ENCODE data around the gene LRRD1. TPM values are rescaled to one million over a fixed set of nuclear protein-coding genes. Genes with fewer than 3 reads are reported as not detected.

Gene LRRD1
- total and polyA plus RNA-seq, 2 of the 8 experiments (the other 6 are each of a cell fraction or from before 2014, with no cell fraction given): not detected

DNA sequence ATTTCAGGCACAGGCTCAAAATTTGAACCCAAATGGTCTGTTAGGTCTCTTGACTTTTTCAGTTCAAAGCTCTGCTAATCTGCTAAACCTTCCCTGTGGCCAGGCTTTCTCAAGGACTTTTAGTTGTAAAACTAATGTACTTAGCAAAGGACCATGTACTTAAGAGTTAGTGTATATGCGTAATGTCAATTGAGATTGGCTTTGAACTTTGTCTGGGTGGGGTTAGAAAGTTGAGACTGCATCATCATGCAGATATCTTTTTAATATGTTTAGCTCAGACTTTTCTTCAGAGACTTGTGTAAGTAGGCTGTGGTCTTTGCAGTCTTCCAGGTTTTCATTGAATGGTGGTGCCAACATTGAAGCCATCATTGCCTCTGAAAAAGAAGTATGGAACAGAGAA lies 78.4 kb downstream of the LRRD1 start (continued):
- TF ChIP-seq, protein P1, sequence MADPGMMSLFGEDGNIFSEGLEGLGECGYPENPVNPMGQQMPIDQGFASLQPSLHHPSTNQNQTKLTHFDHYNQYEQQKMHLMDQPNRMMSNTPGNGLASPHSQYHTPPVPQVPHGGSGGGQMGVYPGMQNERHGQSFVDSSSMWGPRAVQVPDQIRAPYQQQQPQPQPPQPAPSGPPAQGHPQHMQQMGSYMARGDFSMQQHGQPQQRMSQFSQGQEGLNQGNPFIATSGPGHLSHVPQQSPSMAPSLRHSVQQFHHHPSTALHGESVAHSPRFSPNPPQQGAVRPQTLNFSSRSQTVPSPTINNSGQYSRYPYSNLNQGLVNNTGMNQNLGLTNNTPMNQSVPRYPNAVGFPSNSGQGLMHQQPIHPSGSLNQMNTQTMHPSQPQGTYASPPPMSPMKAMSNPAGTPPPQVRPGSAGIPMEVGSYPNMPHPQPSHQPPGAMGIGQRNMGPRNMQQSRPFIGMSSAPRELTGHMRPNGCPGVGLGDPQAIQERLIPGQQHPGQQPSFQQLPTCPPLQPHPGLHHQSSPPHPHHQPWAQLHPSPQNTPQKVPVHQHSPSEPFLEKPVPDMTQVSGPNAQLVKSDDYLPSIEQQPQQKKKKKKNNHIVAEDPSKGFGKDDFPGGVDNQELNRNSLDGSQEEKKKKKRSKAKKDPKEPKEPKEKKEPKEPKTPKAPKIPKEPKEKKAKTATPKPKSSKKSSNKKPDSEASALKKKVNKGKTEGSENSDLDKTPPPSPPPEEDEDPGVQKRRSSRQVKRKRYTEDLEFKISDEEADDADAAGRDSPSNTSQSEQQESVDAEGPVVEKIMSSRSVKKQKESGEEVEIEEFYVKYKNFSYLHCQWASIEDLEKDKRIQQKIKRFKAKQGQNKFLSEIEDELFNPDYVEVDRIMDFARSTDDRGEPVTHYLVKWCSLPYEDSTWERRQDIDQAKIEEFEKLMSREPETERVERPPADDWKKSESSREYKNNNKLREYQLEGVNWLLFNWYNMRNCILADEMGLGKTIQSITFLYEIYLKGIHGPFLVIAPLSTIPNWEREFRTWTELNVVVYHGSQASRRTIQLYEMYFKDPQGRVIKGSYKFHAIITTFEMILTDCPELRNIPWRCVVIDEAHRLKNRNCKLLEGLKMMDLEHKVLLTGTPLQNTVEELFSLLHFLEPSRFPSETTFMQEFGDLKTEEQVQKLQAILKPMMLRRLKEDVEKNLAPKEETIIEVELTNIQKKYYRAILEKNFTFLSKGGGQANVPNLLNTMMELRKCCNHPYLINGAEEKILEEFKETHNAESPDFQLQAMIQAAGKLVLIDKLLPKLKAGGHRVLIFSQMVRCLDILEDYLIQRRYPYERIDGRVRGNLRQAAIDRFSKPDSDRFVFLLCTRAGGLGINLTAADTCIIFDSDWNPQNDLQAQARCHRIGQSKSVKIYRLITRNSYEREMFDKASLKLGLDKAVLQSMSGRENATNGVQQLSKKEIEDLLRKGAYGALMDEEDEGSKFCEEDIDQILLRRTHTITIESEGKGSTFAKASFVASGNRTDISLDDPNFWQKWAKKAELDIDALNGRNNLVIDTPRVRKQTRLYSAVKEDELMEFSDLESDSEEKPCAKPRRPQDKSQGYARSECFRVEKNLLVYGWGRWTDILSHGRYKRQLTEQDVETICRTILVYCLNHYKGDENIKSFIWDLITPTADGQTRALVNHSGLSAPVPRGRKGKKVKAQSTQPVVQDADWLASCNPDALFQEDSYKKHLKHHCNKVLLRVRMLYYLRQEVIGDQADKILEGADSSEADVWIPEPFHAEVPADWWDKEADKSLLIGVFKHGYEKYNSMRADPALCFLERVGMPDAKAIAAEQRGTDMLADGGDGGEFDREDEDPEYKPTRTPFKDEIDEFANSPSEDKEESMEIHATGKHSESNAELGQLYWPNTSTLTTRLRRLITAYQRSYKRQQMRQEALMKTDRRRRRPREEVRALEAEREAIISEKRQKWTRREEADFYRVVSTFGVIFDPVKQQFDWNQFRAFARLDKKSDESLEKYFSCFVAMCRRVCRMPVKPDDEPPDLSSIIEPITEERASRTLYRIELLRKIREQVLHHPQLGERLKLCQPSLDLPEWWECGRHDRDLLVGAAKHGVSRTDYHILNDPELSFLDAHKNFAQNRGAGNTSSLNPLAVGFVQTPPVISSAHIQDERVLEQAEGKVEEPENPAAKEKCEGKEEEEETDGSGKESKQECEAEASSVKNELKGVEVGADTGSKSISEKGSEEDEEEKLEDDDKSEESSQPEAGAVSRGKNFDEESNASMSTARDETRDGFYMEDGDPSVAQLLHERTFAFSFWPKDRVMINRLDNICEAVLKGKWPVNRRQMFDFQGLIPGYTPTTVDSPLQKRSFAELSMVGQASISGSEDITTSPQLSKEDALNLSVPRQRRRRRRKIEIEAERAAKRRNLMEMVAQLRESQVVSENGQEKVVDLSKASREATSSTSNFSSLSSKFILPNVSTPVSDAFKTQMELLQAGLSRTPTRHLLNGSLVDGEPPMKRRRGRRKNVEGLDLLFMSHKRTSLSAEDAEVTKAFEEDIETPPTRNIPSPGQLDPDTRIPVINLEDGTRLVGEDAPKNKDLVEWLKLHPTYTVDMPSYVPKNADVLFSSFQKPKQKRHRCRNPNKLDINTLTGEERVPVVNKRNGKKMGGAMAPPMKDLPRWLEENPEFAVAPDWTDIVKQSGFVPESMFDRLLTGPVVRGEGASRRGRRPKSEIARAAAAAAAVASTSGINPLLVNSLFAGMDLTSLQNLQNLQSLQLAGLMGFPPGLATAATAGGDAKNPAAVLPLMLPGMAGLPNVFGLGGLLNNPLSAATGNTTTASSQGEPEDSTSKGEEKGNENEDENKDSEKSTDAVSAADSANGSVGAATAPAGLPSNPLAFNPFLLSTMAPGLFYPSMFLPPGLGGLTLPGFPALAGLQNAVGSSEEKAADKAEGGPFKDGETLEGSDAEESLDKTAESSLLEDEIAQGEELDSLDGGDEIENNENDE (IDR thresholded peaks at IDR 0.05; ENCODE audit: insufficient replicate concordance, low read length): no peak
- TF ChIP-seq CBX5 (IDR thresholded peaks at IDR 0.05; ENCODE audit: low read depth, low read length): no peak
- no peak for TF ChIP-seq EGR1 (IDR thresholded peaks at IDR 0.05; ENCODE audit: borderline replicate concordance, low read depth, low read length)
- TF ChIP-seq NANOG (IDR thresholded peaks at IDR 0.05; ENCODE audit: insufficient read depth, low read depth, low read length, poor library complexity, severe bottlenecking): no peak
- no peak for TF ChIP-seq TCF12 (IDR thresholded peaks at IDR 0.05; ENCODE audit: low read depth, low read length)
- no peak for TF ChIP-seq KDM4A (IDR thresholded peaks at IDR 0.05; ENCODE audit: low read depth, low read length, severe bottlenecking)
- no peak for TF ChIP-seq POU5F1 (IDR thresholded peaks at IDR 0.05; ENCODE audit: low read depth, low read length)
- no peak for TF ChIP-seq TAF7 (optimal IDR thresholded peaks at IDR 0.05; ENCODE audit: borderline replicate concordance, low read depth, low read length)
- TF ChIP-seq SP2 (IDR thresholded peaks at IDR 0.05; ENCODE audit: low read length): no peak
- TF ChIP-seq FOSL1 (IDR thresholded peaks at IDR 0.05; ENCODE audit: insufficient read depth, low read depth, low read length): no peak
- no peak for TF ChIP-seq EP300 (IDR thresholded peaks at IDR 0.05; ENCODE audit: borderline replicate concordance in 1 of 2, low read depth in 2 of 2, low read length in 2 of 2)
